SK-N-SH (cell line): Measurements from ENCODE around the gene PAX2. TPM values are rescaled to one million over a fixed set of nuclear protein-coding genes. Genes with fewer than 3 reads are reported as not detected.

Source experiments
- CTCF ChIA-PET: fragments of 300-600, 350-600 bp; formaldehyde crosslinking; extraction: SDS; loops from one replicate; lab custom pipeline; 2021; lab: Yijun Ruan, JAX
- POLR2A ChIA-PET: fragments of 350-600 bp; sonication (Branson Sonifier 250); formaldehyde crosslinking; extraction: SDS; loops from one replicate; lab custom pipeline; 2020; ENCODE audit warnings: antibody characterized with exemption, inconsistent platforms; lab: Yijun Ruan, JAX
- DNase-seq: peaks from one replicate; pipeline ENCODE4 v3.0.0; 2012
- H2AFZ ChIP-seq: fragments of 200-600 bp; sonication (generic); 2 replicates; pipeline ENCODE4 v1.8.1; 2016; ENCODE audit warnings: antibody characterized with exemption, mild to moderate bottlenecking, low read depth
- H3F3A ChIP-seq: fragments of 200-600 bp; sonication (generic); replicated peaks from 2 replicates; pipeline ENCODE3; 2016; ENCODE audit warnings: antibody characterized with exemption, mild to moderate bottlenecking; ENCODE audit not compliant: insufficient read depth
- H3K27ac ChIP-seq, 2 experiments: fragments of 200-500 bp in 1 of 2; fragments of 200-600 bp in 1 of 2; sonication (Bioruptor generic) in 1 of 2; sonication (generic), shearing (Covaris generic) in 1 of 2; 2 replicates each; pipeline versions ENCODE4 v1.5.1 to v1.6.1; 2014 to 2016; ENCODE audit warnings: low read depth in 2 of 2, inconsistent platforms in 1 of 2, low read length in 1 of 2, mild to moderate bottlenecking in 1 of 2, mixed read lengths in 1 of 2
- H3K27me3 ChIP-seq: fragments of 200-600 bp; sonication (generic), shearing (Covaris generic); 2 replicates; pipeline ENCODE4 v1.6.1; 2016; ENCODE audit warnings: mixed run types; ENCODE audit not compliant: insufficient read depth
- H3K36me3 ChIP-seq, 2 experiments: fragments of 200-500 bp in 1 of 2; fragments of 200-600 bp in 1 of 2; sonication (Bioruptor generic) in 1 of 2; sonication (generic) in 1 of 2; replicated peaks in 1 of 2; 2 replicates each; pipeline versions ENCODE3 to v1.5.1; 2014 to 2016; ENCODE audit warnings: low read length in 1 of 2, mild to moderate bottlenecking in 1 of 2; ENCODE audit not compliant: insufficient read depth in 2 of 2, control insufficient read depth in 1 of 2
- H3K4me1 ChIP-seq, 2 experiments: fragments of 200-500 bp in 1 of 2; fragments of 200-600 bp in 1 of 2; sonication (Bioruptor generic) in 1 of 2; sonication (generic), shearing (Covaris generic) in 1 of 2; 2 replicates each; pipeline versions ENCODE4 v1.5.1 to v1.6.1; 2014 to 2016; ENCODE audit warnings: low read depth in 1 of 2, low read length in 1 of 2, mixed run types in 1 of 2; ENCODE audit not compliant: insufficient read depth in 2 of 2, control insufficient read depth in 1 of 2
- H3K4me2 ChIP-seq: fragments of 200-600 bp; sonication (generic), shearing (Covaris generic); 2 replicates; pipeline ENCODE4 v1.6.1; 2017; ENCODE audit warnings: mixed run types
- H3K4me3 ChIP-seq, 2 experiments: fragments of 200-500 bp in 1 of 2; fragments of 200-600 bp in 1 of 2; sonication (Bioruptor generic) in 1 of 2; sonication (generic), shearing (Covaris generic) in 1 of 2; 2 replicates each; pipeline versions ENCODE4 v1.5.1 to v1.8.1; 2014 to 2016; ENCODE audit warnings: low read depth in 2 of 2, inconsistent platforms in 1 of 2, low read length in 1 of 2, mild to moderate bottlenecking in 1 of 2, mixed read lengths in 1 of 2, moderate library complexity in 1 of 2
- H3K79me2 ChIP-seq: fragments of 200-600 bp; sonication (generic); 2 replicates; pipeline ENCODE4 v1.8.1; 2017; ENCODE audit warnings: mild to moderate bottlenecking; ENCODE audit not compliant: insufficient read depth
- H3K9ac ChIP-seq: fragments of 200-600 bp; sonication (generic); 2 replicates; pipeline ENCODE4 v1.6.1; 2017; ENCODE audit warnings: mixed run types
- H3K9me2 ChIP-seq: fragments of 200-600 bp; sonication (generic); 2 replicates; pipeline ENCODE4 v1.6.1; 2017; ENCODE audit warnings: mixed run types
- H3K9me3 ChIP-seq: fragments of 200-600 bp; sonication (generic); 2 replicates; pipeline ENCODE4 v1.6.1; 2017; ENCODE audit warnings: mixed run types, mild to moderate bottlenecking, moderate library complexity
- H4K20me1 ChIP-seq: fragments of 200-600 bp; sonication (generic); 2 replicates; pipeline ENCODE4 v1.6.1; 2017; ENCODE audit warnings: mild to moderate bottlenecking, mixed run types; ENCODE audit not compliant: insufficient read depth
- CHD2 ChIP-seq: fragments of 150-350 bp; IDR thresholded peaks from 2 replicates; pipeline ENCODE4 v1.6.1; 2018; ENCODE audit warnings: low read length; ENCODE audit not compliant: partially characterized antibody
- FOSL2 ChIP-seq: IDR thresholded peaks from 2 replicates; pipeline ENCODE4 v1.4.0; 2012; ENCODE audit warnings: low read depth, mild to moderate bottlenecking, moderate library complexity, borderline replicate concordance
- FOXM1 ChIP-seq: IDR thresholded peaks from 2 replicates; pipeline ENCODE4 v1.4.0; 2012; ENCODE audit warnings: low read depth, mild to moderate bottlenecking
- GATA2 ChIP-seq: sonication (generic); formaldehyde crosslinking; IDR thresholded peaks from 2 replicates; pipeline ENCODE4 v1.5.0; 2020; ENCODE audit warnings: mild to moderate bottlenecking, missing genetic modification reagents
- JUND ChIP-seq: IDR thresholded peaks from 2 replicates; pipeline ENCODE4 v1.4.0; 2012
- MXI1 ChIP-seq: IDR thresholded peaks from 2 replicates; pipeline ENCODE4 v1.6.1; 2012; ENCODE audit warnings: mild to moderate bottlenecking, low read depth, low read length, improper control_type of control experiment
- NFIC ChIP-seq: IDR thresholded peaks from 2 replicates; pipeline ENCODE4 v1.4.0; 2012; ENCODE audit warnings: borderline replicate concordance
- NRF1 ChIP-seq: IDR thresholded peaks from 2 replicates; pipeline ENCODE4 v1.6.1; 2012; ENCODE audit warnings: low read depth, mild to moderate bottlenecking, low read length
- PBX3 ChIP-seq: IDR thresholded peaks from 2 replicates; pipeline ENCODE4; 2012
- RAD21 ChIP-seq: IDR thresholded peaks from 2 replicates; pipeline ENCODE4 v1.6.1; 2012; ENCODE audit warnings: mild to moderate bottlenecking, low read length
- REST ChIP-seq: IDR thresholded peaks from 2 replicates; pipeline ENCODE4 v1.6.1; 2012; ENCODE audit warnings: mild to moderate bottlenecking, low read depth, low read length, moderate library complexity
- RFX5 ChIP-seq: IDR thresholded peaks from 2 replicates; pipeline ENCODE4 v1.6.1; 2012; ENCODE audit warnings: mild to moderate bottlenecking, improper control_type of control experiment, low read length
- RXRA ChIP-seq: IDR thresholded peaks from 2 replicates; pipeline ENCODE4 v1.4.0; 2012; ENCODE audit warnings: low read depth, mild to moderate bottlenecking, borderline replicate concordance
- TAF1 ChIP-seq: IDR thresholded peaks from 2 replicates; pipeline ENCODE4 v1.6.1; 2012; ENCODE audit warnings: low read depth, mild to moderate bottlenecking, low read length, moderate library complexity, borderline replicate concordance
- TCF12 ChIP-seq: IDR thresholded peaks from 2 replicates; pipeline ENCODE4 v1.4.0; 2012
- TEAD4 ChIP-seq: IDR thresholded peaks from 2 replicates; pipeline ENCODE4 v1.4.0; 2012; ENCODE audit warnings: mild to moderate bottlenecking, borderline replicate concordance; ENCODE audit not compliant: insufficient read depth
- YY1 ChIP-seq: IDR thresholded peaks from 2 replicates; pipeline ENCODE4 v1.4.0; 2012; ENCODE audit warnings: low read depth, mild to moderate bottlenecking
- ZBTB33 ChIP-seq: IDR thresholded peaks from 2 replicates; pipeline ENCODE4 v1.4.0; 2012; ENCODE audit warnings: low read depth, borderline replicate concordance
- WGBS: methylation state at CpG from one replicate; pipeline ENCODE4 v1.1.6; 2017; ENCODE audit warnings: low lambda C conversion rate; 5-methylcytosine and 5-hydroxymethylcytosine counted together
- polyA plus RNA-seq, 3 experiments: library from polyadenylated mRNA; depleted of rRNA; stranded (reverse); fragments of >200 nt; gene quantifications; 2 replicates each; pipeline ENCODE4 v1.2.3, GENCODE V29; 2012
- TF ChIP-seq, protein P1 (sequence below): fragments of 200-600 bp; sonication (generic); IDR thresholded peaks from 2 replicates; pipeline ENCODE4 v1.6.1; 2017; ENCODE audit warnings: antibody characterized with exemption, mild to moderate bottlenecking, moderate library complexity

PAX2 gene
- polyA plus RNA-seq, 1 of the 3 experiments (the other 2 are of a cell fraction): not detected

DNA sequence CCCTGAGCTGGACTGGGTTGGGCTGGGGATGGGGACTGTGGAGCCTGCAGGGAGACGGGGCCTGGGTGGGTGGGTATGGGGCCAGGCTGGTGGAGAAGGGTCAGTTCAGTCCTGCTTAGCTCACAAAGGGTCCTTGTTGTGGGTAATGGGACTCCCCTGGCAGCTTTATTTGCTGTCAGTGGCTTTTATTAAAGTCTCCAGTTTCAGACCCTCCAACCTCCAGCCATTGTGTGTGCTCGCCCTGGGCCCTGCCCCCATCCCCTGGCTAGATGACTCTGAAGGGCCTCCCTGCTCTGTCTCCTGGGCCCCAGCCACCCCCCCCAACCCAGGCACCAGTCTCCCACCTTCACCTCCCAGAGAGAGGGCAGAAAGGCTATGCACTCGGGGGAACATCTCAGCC lies 123.0 kb downstream of the PAX2 start:
- no peak overlapping the region for H3K4me3 ChIP-seq
- no peaks in the 10 kb centered on the region for H3K79me2 ChIP-seq
- H4K20me1 ChIP-seq: no peaks in the 10 kb centered on the region
- no peak overlapping the region for H3K27ac ChIP-seq
- no peaks in the 10 kb centered on the region for H3K27me3 ChIP-seq
- no peaks in the 10 kb centered on the region; a peak in 2 of 4 replicates for H3K4me1 ChIP-seq
- ChIA-PET POLR2A (no interaction called here), CTCF (interaction anchor here (0.6 to 15.7 kb wide), 10 partner anchors 10 to 566 kb away, joined by 3 to 267 read pairs (median 4); partner anchors contain the start of gene PAX2)
- no peak for DNase-seq
- 44% methylated on average over 2 of the region's 3 CpGs for WGBS
- H3K9ac ChIP-seq: no peak overlapping the region
- TF ChIP-seq PBX3 (no peak), FOSL2 (no peak), FOXM1 (no peak), NFIC (no peak), REST (no peak), ZBTB33 (no peak), TEAD4 (no peak), MXI1 (no peak), NRF1 (no peak), YY1 (no peak), GATA2 (CRISPR knock-in tag) (no peak), TAF1 (no peak), CHD2 (no peak), RFX5 (no peak), RXRA (no peak), TCF12 (no peak), JUND (no peak), RAD21 (no peak)
- TF ChIP-seq, protein P1, sequence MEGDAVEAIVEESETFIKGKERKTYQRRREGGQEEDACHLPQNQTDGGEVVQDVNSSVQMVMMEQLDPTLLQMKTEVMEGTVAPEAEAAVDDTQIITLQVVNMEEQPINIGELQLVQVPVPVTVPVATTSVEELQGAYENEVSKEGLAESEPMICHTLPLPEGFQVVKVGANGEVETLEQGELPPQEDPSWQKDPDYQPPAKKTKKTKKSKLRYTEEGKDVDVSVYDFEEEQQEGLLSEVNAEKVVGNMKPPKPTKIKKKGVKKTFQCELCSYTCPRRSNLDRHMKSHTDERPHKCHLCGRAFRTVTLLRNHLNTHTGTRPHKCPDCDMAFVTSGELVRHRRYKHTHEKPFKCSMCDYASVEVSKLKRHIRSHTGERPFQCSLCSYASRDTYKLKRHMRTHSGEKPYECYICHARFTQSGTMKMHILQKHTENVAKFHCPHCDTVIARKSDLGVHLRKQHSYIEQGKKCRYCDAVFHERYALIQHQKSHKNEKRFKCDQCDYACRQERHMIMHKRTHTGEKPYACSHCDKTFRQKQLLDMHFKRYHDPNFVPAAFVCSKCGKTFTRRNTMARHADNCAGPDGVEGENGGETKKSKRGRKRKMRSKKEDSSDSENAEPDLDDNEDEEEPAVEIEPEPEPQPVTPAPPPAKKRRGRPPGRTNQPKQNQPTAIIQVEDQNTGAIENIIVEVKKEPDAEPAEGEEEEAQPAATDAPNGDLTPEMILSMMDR: no peak
- H3K4me2 ChIP-seq: no peak overlapping the region
- H3K9me3 ChIP-seq: no peaks in the 10 kb centered on the region
- H2AFZ ChIP-seq: no peak overlapping the region
- no peaks in the 10 kb centered on the region for H3K9me2 ChIP-seq
- no peaks in the 10 kb centered on the region for H3K36me3 ChIP-seq
- H3F3A ChIP-seq: no peaks in the 10 kb centered on the region
